ENCODE results near the gene ENG. TPM values are rescaled to one million over a fixed set of nuclear protein-coding genes. Genes with fewer than 3 reads are reported as not detected.

ENG gene
- polyA plus RNA-seq, 1 experiment: 17.2 TPM

- ChIA-PET CTCF (interaction anchor here (1.7 kb wide), 1 partner anchor 44 kb away, joined by 9 read pairs; the partner anchor contains the start of gene TOR2A), POLR2A (interaction anchor here (0.7 kb wide), 1 partner anchor 36 kb away, joined by 3 read pairs; no protein-coding TSS in a partner anchor)
- no peak for TF ChIP-seq CTCF (IDR thresholded peaks at IDR 0.05; ENCODE audit: low read depth, low read length)
- peaks cover 4% of the 10 kb centered on the region for H3K27me3 ChIP-seq (ENCODE audit: control insufficient read depth, insufficient read depth, low read length)
- DNase-seq (ENCODE audit: low read depth, low spot score): no peak
- H3K4me3 ChIP-seq (ENCODE audit: low read depth, low read length): no peak within 1 kb of the TSS
- H3K27ac ChIP-seq (ENCODE audit: low read depth, low read length): peak within 1 kb of the TSS; percentile 11
- H3K9me3 ChIP-seq (ENCODE audit: control insufficient read depth, insufficient read depth, low read length): no peaks in the 10 kb centered on the region
Observed at GRCh38 chr9:127778280-127779135, 76.0 kb downstream of the ENG start, which contains the start of gene SH2D3C. SH2D3C (minus strand) TSS chr9:127778666; CDS start chr9:127778627, 39 bp downstream.

- H3K4me3 ChIP-seq (ENCODE audit: low read depth, low read length): no peak overlapping the region
- no peak overlapping the region for H3K27ac ChIP-seq (ENCODE audit: low read depth, low read length)
- no peak for DNase-seq (ENCODE audit: low read depth, low spot score)
- ChIA-PET CTCF (interaction anchor here (1.7 kb wide), 1 partner anchor 43 kb away, joined by 9 read pairs; the partner anchor contains the start of gene TOR2A), POLR2A (no interaction called here)
- H3K27me3 ChIP-seq (ENCODE audit: control insufficient read depth, insufficient read depth, low read length): peaks cover 4% of the 10 kb centered on the region
- H3K9me3 ChIP-seq (ENCODE audit: control insufficient read depth, insufficient read depth, low read length): no peaks in the 10 kb centered on the region
- no peak for TF ChIP-seq CTCF (IDR thresholded peaks at IDR 0.05; ENCODE audit: low read depth, low read length)
Observed at GRCh38 chr9:127777368-127777980, 77.0 kb downstream of the ENG start.

- peaks cover 4% of the 10 kb centered on the region for H3K27me3 ChIP-seq (ENCODE audit: control insufficient read depth, insufficient read depth, low read length)
- no peaks in the 10 kb centered on the region for H3K9me3 ChIP-seq (ENCODE audit: control insufficient read depth, insufficient read depth, low read length)
- TF ChIP-seq CTCF (IDR thresholded peaks at IDR 0.05; ENCODE audit: low read depth, low read length): no peak
- ChIA-PET CTCF (no interaction called here), POLR2A (no interaction called here)
- no peak overlapping the region for H3K4me3 ChIP-seq (ENCODE audit: low read depth, low read length)
- no peak for DNase-seq (ENCODE audit: low read depth, low spot score)
- no peak overlapping the region for H3K27ac ChIP-seq (ENCODE audit: low read depth, low read length)
Observed at GRCh38 chr9:127776924-127777289, 77.6 kb downstream of the ENG start.

- no peak for TF ChIP-seq CTCF (IDR thresholded peaks at IDR 0.05; ENCODE audit: low read depth, low read length)
- Histone ChIP-seq H3K4me3 (ENCODE audit: low read depth, low read length) (no peak overlapping the region), H3K27me3 (ENCODE audit: control insufficient read depth, insufficient read depth, low read length) (peaks cover 4% of the 10 kb centered on the region), H3K27ac (ENCODE audit: low read depth, low read length) (no peak overlapping the region), H3K9me3 (ENCODE audit: control insufficient read depth, insufficient read depth, low read length) (no peaks in the 10 kb centered on the region)
- ChIA-PET CTCF (no interaction called here), POLR2A (no interaction called here)
- no peak for DNase-seq (ENCODE audit: low read depth, low spot score)
Observed at GRCh38 chr9:127776195-127776923, 78.1 kb downstream of the ENG start.
